HG03139 (cell line): ENCODE measurements around the gene C1orf50.

Experiments
- ATAC-seq: cut with Tn5 transposase; IDR thresholded peaks from one replicate; pipeline ENCODE4 v1.9.1; 2021; ENCODE audit not compliant: unreplicated experiment

The C1orf50 gene

GRCh38 chr1:42758641-42759040, 8.4 kb upstream of the C1orf50 start:
- no peak for ATAC-seq

GRCh38 chr1:42759114-42759513, 7.9 kb upstream of the C1orf50 start:
- ATAC-seq = no peak

- no peak for ATAC-seq
Measured at GRCh38 chr1:42761567-42761966, 5.5 kb upstream of the C1orf50 start.

- no peak for ATAC-seq
Measured at GRCh38 chr1:42762269-42762668, 4.8 kb upstream of the C1orf50 start.

GRCh38 chr1:42765269-42765668, 1.8 kb upstream of the C1orf50 start:
- no peak for ATAC-seq

GRCh38 chr1:42765832-42766740, 963 bp upstream of the C1orf50 start:
- ATAC-seq = peak; percentile 12

GRCh38 chr1:42767510-42768000, 506 bp downstream of the C1orf50 start:
- no peak for ATAC-seq

- no peak for ATAC-seq
Measured at GRCh38 chr1:42768172-42768571, 1.1 kb downstream of the C1orf50 start.

- ATAC-seq = no peak
Measured at GRCh38 chr1:42769811-42770210, 2.8 kb downstream of the C1orf50 start.

GRCh38 chr1:42773420-42773819, 6.4 kb downstream of the C1orf50 start:
- ATAC-seq = no peak

- no peak for ATAC-seq
Measured at GRCh38 chr1:42774928-42775526, 8.0 kb downstream of the C1orf50 start.

GRCh38 chr1:42776502-42776901, 9.5 kb downstream of the C1orf50 start:
- no peak for ATAC-seq

- no peak for ATAC-seq
Measured at GRCh38 chr1:42777852-42778251, 10.8 kb downstream of the C1orf50 start.

GRCh38 chr1:42779725-42780124, 12.7 kb downstream of the C1orf50 start:
- ATAC-seq = no peak

- ATAC-seq = no peak
Measured at GRCh38 chr1:42780176-42780575, 13.1 kb downstream of the C1orf50 start.

GRCh38 chr1:42783092-42783491, 16.0 kb downstream of the C1orf50 start:
- ATAC-seq = no peak

- ATAC-seq = no peak
Measured at GRCh38 chr1:42784547-42784945, 17.5 kb downstream of the C1orf50 start.

GRCh38 chr1:42784946-42785693, 18.1 kb downstream of the C1orf50 start, which contains the start of gene TMEM269:
TSS of gene TMEM269 (plus strand) at chr1:42784991. CDS start at chr1:42789894, 4,903 bp downstream.
- ATAC-seq = no peak

GRCh38 chr1:42786097-42786496, 19.0 kb downstream of the C1orf50 start:
- no peak for ATAC-seq

- ATAC-seq = no peak
Measured at GRCh38 chr1:42788021-42788420, 21.0 kb downstream of the C1orf50 start.

- no peak for ATAC-seq
Measured at GRCh38 chr1:42793824-42794223, 26.8 kb downstream of the C1orf50 start.
